Thoracic aorta (tissue), 2 donors: ENCODE results near the gene OCIAD2. TPM values are rescaled to one million over a fixed set of nuclear protein-coding genes. Genes with fewer than 3 reads are reported as not detected.

ENCODE experiments used
- ATAC-seq: fragments of 150-250 bp; one replicate; pipeline ENCODE4 v1.8.0; 2017; ENCODE audit warnings: low read depth; ENCODE audit not compliant: insufficient number of reproducible peaks, low FRiP score
- DNase-seq: peaks from one replicate; pipeline ENCODE4 v3.0.0-alpha.2; 2020; ENCODE audit warnings: low spot score
- H3K27ac ChIP-seq, 2 donors: fragments of 200-600 bp; sonication (generic); 1 replicate in 1 of 2; 2 replicates in 1 of 2; pipeline ENCODE4 v1.5.1; 2016; ENCODE audit warnings: mild to moderate bottlenecking in 2 of 2, moderate library complexity in 2 of 2
- H3K27me3 ChIP-seq: fragments of 200-600 bp; sonication (generic); replicated peaks from 2 replicates; pipeline ENCODE4 v1.6.0; 2016; ENCODE audit warnings: mild to moderate bottlenecking; ENCODE audit not compliant: insufficient read depth
- H3K36me3 ChIP-seq: fragments of 200-600 bp; sonication (generic); one replicate; pipeline ENCODE4 v1.5.1; 2016
- H3K4me1 ChIP-seq, 2 donors: fragments of 200-600 bp; sonication (generic); 1 replicate in 1 of 2; 2 replicates in 1 of 2; pipeline versions ENCODE4 v1.5.1 to v1.6.0; 2016; ENCODE audit warnings: low read depth in 2 of 2, mild to moderate bottlenecking in 1 of 2; ENCODE audit not compliant: control insufficient read depth in 1 of 2
- H3K4me3 ChIP-seq: fragments of 200-600 bp; sonication (generic); 2 replicates; pipeline ENCODE4 v1.5.1; 2016; ENCODE audit warnings: mild to moderate bottlenecking
- H3K9me3 ChIP-seq: fragments of 200-600 bp; sonication (generic); 2 replicates; pipeline ENCODE4 v1.5.1; 2016
- CTCF ChIP-seq: fragments of 200-600 bp; sonication (generic); IDR thresholded peaks from one replicate; pipeline ENCODE4 v1.5.1; 2019; ENCODE audit warnings: antibody characterized with exemption
- total RNA-seq, 2 donors: library from RNA; depleted of rRNA; stranded (reverse); fragments of >200 nt; gene quantifications; one replicate each; pipeline versions ENCODE4 v1.1.0 to v1.2.3, GENCODE V29; 2016

The OCIAD2 gene
- total RNA-seq, 2 donors from 2014 or later, result 3.2 to 6.6 TPM

DNA sequence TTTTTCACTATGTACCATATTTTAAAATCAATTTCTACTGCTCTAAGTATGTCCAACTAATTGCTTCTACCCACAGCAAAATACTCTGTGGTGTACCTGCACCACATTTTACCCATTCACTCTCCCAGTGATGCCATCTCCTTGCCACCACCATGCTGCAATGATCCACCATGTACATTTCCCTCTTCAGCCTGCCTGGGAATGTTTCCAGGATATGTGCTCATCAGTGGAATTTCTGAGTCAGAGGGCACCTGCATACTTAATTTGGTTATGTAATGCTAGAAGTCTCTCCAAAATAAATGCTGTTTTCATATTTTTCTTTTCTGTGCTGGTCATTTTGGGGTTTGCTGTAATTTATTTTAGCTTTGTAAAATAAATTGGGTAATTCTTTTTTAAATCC lies 33.2 kb upstream of the OCIAD2 start:
- Histone ChIP-seq H3K27me3 (no peaks in the 10 kb centered on the region), H3K9me3 (peaks cover 3% of the 10 kb centered on the region), H3K4me1 (peaks cover 0 to 3% of the 10 kb centered on the region in 2 donors), H3K36me3 (no peaks in the 10 kb centered on the region), H3K4me3 (no peak overlapping the region), H3K27ac (no peak overlapping the region)
- DNase-seq, result no peak
- no peak for TF ChIP-seq CTCF
- no peak for ATAC-seq

DNA sequence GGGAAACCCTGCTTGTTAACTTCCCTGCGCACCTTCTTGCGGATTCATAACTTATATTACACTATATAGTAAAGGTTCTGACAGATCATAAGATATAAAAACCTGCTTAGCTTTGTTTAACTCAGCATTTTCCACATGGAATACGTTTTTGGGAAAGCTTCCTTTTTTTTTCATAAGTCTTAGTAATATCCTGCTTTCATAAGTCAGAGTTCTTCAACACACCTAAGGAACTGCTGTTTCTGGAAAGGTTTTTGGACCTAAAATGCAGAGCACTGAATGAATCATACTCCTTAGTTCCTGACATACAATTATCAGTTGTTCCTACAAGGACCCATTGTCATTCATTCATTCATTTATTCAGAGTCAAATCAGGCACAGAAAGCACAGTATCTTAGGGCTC lies 32.3 kb upstream of the OCIAD2 start:
- Histone ChIP-seq H3K9me3 (peaks cover 3% of the 10 kb centered on the region), H3K27me3 (no peaks in the 10 kb centered on the region), H3K36me3 (no peaks in the 10 kb centered on the region), H3K4me3 (no peak overlapping the region), H3K4me1 (peaks cover 0 to 4% of the 10 kb centered on the region in 2 donors), H3K27ac (no peak overlapping the region)
- no peak for ATAC-seq
- TF ChIP-seq CTCF, result no peak
- DNase-seq, result no peak

- TF ChIP-seq CTCF, result no peak
- peaks cover 3% of the 10 kb centered on the region for H3K9me3 ChIP-seq
- H3K4me1 ChIP-seq, result peaks cover 0 to 4% of the 10 kb centered on the region in 2 donors
- no peak for ATAC-seq
- H3K27ac ChIP-seq, result no peak overlapping the region
- DNase-seq, result no peak
- no peaks in the 10 kb centered on the region for H3K27me3 ChIP-seq
- H3K4me3 ChIP-seq, result no peak overlapping the region
- H3K36me3 ChIP-seq, result no peaks in the 10 kb centered on the region
Observed at GRCh38 chr4:48937033-48937432, 30.5 kb upstream of the OCIAD2 start.

DNA sequence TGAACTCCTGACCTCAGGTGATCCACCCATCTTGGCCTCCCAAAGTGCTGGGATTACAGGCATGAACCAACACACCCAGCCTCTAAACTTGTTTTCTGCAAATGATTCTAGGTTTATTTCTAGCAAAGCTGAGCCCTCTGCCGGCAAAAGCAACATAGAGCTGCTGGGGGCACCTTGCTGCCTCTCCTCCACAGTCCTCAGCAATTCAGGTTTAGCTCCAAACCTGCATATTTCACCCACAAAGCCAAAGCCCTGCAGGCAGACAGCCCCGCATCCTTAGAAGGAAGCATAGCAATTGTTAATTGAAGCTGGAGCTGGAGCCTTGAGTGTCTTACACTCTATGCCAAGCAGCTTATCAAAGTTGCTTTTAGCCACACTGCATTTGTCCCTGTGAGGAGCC lies 24.9 kb upstream of the OCIAD2 start:
- Histone ChIP-seq H3K9me3 (no peaks in the 10 kb centered on the region), H3K36me3 (no peaks in the 10 kb centered on the region), H3K4me1 (peaks cover 0 to 4% of the 10 kb centered on the region in 2 donors), H3K4me3 (no peak overlapping the region), H3K27ac (no peak overlapping the region), H3K27me3 (no peaks in the 10 kb centered on the region)
- TF ChIP-seq CTCF, result no peak
- ATAC-seq, result no peak
- DNase-seq, result no peak

DNA sequence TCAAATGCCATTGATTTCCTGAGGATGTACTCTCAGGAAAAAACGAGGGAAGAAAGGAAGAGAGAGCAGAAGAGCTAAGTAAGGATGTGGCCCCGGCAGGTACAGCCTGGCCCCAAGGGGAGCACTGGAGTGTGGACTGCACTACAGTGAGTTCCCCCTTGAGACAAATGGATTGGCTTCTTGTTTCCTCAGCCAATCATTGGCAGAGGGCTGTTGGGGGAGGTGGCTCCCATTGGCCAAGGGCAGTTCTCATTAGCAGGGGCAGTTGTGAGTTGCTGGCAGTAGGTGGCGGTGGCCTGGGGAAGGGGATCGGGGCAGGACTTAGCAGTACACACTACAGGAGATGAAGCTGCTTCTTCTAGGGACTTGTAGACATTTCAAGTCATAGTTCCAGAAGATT lies 24.1 kb upstream of the OCIAD2 start:
- no peaks in the 10 kb centered on the region for H3K9me3 ChIP-seq
- no peaks in the 10 kb centered on the region for H3K36me3 ChIP-seq
- H3K27me3 ChIP-seq, result no peaks in the 10 kb centered on the region
- no peak for TF ChIP-seq CTCF
- ATAC-seq (no peak), DNase-seq (no peak)
- no peak overlapping the region for H3K4me3 ChIP-seq
- H3K27ac ChIP-seq, result no peak overlapping the region
- peaks cover 0 to 4% of the 10 kb centered on the region in 2 donors for H3K4me1 ChIP-seq
